ENCODE measurements around the gene HECTD3.
A peak's percentile ranks its signal among the peaks of the same experiment; 100 is the strongest.
"Not testable (repeated sequence)": the region's sequence is repeated elsewhere in the genome, so short reads cannot be mapped to it uniquely, and the experiment has no call there.

The HECTD3 gene

DNA sequence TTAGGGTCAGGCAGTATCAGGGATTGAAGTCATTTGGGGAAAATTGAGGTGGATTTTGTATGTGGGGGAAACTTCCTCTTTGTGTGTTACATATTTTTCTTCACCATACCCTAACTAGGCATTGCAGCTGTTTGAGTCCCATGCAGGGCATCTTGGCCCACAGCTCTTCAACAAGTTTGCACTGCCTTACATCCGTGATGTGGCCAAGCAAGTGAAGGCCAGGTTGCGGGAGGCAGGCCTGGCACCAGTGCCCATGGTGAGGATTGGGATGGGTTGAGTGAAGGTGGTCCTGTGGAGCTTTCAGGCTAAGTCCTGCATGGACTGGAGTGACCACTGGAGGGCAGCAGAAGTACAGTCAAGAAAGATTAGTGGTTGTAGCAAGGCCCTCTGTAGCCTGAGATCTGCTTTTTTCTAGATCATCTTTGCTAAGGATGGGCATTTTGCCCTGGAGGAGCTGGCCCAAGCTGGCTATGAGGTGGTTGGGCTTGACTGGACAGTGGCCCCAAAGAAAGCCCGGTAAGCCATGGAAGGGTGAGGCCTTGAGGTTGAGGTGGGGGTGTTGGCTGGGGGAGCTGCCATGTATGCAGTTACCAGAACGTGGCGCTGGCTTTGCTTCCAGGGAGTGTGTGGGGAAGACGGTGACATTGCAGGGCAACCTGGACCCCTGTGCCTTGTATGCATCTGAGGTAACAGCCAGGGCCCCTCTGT, 3.4 kb upstream of the HECTD3 start:
- DNase-seq, result peak; percentile 73

DNA sequence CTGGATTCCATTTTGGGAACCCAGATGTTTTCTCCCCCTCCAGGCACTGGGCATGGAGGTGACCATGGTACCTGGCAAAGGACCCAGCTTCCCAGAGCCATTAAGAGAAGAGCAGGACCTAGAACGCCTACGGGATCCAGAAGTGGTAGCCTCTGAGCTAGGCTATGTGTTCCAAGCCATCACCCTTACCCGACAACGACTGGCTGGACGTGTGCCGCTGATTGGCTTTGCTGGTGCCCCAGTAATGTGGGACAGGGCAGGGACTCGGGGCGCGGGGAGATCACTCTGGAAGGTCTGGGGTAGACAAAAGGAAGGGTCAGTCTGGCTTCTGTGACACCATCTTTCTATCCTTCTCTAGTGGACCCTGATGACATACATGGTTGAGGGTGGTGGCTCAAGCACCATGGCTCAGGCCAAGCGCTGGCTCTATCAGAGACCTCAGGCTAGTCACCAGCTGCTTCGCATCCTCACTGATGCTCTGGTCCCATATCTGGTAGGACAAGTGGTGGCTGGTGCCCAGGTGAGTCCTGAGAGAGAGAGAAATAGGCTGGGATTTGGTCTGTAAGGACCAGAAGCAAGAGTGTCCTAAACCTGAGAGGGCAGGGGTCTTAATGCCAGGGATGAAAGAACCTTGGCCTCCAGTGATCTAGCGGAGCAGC, 2.6 kb upstream of the HECTD3 start:
- no peak for DNase-seq

DNA sequence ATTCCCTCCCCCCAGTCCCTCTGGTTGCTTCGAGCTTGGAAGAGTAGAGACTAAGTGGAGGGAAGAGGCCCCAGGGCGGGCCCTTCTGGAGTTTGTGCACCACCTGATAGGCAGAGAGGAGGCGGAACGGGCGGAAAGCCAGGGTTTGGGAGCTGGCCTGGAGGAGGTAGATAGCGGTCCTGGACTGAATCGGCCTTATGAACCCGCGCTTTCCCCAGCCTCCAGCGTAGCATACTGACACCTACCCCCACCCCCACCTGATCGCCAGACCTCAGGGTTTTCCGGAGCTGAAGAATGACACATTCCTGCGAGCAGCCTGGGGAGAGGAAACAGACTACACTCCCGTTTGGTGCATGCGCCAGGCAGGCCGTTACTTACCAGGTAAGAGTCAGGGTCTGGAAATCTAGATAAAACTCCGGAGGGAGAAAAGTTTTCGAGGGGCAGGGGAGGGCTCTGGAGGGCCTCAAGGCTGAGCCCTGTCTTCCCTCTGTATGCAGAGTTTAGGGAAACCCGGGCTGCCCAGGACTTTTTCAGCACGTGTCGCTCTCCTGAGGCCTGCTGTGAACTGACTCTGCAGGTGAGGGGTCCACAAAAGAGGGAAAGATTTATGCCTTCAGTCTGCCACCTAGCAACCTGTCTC, 1.6 kb upstream of the HECTD3 start:
- DNase-seq, result peak; percentile 40

DNA sequence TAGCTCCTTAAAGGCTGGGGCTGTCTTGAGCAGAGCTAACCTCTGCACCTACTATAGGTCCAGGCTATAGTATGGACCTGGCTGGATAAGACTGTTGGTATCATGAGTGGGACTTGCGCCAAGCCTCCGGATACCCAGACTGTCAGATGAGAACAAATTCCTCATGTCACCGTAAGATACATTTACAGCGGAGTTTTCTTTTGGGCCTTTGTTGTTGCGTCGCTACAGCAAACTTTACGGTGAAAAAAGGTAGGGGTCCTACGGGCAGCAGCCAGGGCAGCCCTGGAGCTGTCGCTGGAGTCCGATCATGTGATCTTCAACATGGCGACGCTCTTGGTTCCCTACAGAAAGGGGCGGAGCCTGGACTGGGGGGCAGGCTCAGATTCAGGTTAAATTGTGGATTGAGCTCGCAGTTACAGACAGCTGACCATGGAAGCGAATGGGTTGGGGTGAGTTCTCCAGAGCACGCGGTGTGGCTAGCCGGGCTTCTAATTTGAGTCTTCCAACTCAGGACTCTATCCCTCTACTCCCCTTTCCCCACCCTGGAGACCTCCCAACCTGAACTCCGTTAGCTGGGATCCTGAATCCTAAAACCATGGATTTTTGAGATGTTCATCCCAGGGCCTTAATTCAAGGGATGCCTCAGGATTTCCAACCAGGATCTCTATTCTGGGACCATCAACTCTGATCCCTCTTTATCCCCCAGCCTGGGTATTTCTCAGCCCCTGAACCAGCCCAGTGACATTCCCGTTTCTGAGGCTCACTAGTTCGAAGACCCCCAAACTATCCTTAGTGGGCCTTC, 914 bp upstream of the HECTD3 start, which contains the start of gene UROD:
Gene UROD, plus strand, starts transcription at position 418 of the 802 bp plus-strand sequence. Its CDS starts 12 bp downstream, at position 430.
- DNase-seq, result peak; percentile 96

DNA sequence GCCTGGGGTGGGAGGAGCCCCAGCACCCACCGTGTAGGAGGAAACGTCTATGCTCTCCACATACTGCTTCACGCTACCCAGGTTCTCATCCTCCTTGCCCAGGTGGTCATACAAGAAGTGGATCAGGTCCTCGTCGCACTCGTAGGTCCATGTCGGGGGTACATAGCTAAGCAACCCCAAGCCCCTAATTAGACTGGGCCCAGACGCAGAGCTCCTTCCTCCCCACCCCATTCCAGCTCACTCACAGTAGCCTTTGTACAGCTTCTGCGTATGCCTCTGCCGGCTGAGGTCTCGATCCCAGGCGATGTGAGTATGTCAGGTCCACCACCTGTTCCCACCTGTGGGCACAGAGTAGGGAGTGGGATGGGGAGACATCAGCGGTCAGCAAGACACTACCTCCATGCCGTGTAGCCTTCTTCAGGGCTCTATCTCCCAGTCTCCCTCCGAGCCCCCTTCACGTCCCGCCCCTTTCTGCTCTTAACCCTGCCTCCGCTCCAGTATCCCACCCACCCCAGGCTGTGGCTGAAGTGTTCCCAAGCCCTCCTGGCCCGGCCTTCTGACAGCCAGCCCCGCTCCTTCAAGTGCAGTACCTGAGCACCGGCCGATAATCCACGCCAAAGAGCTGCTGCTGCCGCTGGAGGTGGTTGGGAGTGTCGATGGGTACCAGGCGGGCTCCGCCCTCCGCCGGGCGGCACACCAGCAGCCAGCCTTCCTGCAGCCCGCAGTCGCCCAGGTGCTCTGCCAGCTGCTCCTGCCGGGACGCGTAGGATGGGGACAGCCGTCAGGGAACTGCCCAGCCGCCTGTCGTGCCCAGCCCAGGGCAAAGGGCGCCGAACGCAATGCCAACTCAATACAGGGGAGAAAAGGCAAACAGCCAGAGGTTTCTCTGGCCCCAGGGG, 919 bp downstream of the HECTD3 start:
- no peak for DNase-seq

DNA sequence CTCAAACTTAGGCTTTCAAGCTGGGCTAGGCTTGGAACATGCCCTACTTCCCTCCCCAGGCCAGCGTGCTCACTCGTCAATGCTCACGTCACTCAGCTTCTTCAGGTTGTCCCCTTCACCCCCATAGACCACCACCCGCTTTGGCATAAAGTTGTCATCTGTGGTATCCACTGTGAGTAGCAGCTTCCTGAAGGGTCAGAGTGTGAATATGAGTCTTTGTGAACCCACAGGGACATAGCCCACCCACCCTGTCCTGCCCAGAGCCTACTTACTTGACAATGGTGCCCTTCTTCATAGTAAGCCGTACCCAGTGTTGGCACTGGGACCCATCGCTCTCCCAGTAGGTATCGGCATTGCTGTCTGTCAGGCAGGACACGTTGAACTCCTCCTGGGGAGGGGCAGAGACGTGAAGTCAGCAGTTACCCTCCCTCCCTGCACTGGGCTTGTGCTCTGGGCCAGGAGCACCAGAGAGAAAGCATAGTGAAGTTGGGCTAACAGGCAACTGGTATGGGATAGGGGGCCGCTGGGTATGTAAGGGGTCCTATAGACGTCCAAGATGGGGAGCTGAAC, 1.7 kb downstream of the HECTD3 start:
- no peak for DNase-seq

DNA sequence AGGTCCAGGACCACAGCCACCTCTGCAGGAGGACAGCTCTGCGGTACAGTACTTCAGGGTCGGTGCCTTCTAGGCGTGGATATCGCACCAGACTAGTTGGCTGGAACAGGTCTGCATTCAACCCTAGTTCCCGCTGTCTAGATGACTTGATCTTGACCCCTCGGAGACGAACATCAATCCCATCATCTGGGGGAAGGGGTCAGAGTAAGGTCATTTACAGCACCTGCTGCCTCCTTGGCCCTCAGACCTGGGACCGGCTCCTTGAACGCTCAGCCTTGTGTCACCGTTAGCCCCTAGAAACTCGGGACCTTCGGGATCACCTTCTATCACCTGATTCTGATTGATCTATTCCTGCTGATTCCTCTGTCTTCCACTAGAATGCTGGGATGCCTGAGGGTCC, 2.6 kb downstream of the HECTD3 start:
- DNase-seq, result no peak

DNA sequence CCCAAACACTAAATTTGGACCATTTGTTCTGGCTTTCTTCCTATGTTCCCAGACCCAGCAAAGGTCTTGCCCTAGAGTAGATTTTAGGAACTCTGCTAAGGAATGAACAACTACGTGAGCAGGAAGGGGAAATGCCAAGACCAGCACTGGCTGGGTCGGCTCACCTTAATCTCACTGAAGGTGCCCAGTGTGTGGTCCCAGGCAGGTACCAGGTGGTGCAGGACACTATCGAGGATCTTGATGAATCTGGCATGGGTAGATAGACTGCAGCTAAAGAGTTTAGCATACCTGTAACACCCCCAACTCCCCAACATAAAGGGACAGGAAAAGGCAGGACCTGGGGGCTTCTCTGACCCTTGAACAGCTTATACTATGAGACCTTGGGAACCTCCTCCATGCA, 3.0 kb downstream of the HECTD3 start:
- no peak for DNase-seq

DNA sequence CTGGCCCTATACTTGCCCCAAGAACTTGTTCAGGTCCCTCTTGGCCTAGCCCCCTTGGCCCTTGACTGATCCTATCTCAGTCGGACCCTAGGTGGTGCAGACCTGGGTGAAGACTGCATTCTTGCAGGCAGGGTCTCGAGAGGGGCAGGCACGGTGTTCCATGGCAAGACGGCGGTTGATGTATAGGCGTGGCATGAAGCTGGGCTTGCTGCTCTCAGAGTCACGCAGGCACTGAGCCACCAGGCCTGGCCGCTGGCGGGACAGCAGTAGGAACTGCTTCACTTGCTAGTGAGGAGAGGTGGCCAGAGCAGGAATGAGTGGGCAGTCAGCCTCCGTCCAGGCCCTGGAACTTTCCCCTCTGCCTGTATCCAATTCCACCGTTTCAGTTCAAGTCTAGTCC, 3.8 kb downstream of the HECTD3 start:
- DNase-seq, result no peak

DNA sequence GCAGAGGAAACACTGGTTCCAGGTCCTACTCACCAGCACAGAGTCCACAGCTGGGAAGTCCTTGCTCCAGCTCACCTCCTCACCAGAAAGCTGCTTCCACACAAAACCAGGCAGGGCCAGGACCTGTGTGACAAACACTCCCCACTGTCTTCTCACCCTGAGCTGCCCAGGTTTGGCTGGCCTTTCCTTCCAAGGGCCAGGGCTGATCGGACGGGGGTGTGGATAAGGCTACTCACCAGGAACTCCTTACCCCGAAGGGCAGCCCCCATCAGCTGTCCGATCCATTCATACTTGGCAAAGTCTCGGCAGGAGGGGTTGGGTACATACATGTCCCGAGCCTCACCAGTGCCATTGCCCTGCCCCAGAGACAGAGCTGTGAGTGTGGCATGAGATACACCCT, 5.4 kb downstream of the HECTD3 start:
- DNase-seq, result no peak

DNA sequence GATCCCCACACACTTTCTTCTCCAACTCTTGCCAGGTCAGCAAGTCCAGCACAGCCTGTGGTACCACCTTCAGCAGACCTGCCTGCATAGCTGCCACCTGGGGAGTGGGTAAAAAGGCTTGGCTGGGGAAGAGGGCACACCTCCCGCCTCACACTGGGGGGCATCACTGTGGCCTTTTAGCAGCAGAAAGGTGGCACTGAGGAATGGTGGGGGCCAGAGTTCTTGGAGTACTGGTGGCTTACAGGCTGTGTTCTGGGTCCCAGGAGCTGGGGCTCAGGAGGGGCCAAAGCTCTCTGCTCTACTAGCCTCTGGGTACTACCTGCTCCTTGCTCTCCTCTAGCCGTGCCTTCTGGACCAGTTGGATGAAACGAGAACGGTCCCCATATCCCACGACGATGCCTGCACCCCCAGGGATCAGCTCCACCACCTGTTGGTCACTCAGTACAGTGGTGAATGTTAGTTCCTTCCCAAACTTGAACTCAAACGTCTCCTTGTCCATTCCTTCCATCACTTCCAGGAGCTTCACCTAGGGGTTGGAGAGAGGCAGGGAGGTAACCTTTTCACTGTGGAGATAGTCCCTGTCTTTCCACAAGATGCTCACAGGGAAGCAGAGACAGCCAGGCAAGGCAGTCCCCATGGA, 6.7 kb downstream of the HECTD3 start:
- DNase-seq, result no peak

DNA sequence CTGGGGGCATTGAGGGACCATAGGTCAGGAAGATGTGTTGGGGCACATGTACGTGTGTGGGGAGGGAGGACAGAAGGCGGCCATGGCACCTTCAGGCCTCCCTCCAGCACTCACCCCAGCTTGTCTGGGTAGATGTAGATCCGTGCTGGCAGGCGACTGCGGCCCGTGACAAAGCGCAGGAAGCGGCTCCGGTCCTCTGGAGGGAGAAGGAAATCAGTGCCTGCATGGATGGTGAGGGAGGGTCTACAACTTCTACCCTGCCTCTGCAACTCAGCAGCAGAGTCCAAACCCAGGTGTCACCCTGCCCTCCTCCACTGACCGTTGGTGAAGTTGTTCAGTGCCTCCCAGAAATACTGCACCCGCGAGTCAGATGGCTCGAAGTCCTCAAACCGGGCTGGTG, 7.4 kb downstream of the HECTD3 start:
- no peak for DNase-seq

DNA sequence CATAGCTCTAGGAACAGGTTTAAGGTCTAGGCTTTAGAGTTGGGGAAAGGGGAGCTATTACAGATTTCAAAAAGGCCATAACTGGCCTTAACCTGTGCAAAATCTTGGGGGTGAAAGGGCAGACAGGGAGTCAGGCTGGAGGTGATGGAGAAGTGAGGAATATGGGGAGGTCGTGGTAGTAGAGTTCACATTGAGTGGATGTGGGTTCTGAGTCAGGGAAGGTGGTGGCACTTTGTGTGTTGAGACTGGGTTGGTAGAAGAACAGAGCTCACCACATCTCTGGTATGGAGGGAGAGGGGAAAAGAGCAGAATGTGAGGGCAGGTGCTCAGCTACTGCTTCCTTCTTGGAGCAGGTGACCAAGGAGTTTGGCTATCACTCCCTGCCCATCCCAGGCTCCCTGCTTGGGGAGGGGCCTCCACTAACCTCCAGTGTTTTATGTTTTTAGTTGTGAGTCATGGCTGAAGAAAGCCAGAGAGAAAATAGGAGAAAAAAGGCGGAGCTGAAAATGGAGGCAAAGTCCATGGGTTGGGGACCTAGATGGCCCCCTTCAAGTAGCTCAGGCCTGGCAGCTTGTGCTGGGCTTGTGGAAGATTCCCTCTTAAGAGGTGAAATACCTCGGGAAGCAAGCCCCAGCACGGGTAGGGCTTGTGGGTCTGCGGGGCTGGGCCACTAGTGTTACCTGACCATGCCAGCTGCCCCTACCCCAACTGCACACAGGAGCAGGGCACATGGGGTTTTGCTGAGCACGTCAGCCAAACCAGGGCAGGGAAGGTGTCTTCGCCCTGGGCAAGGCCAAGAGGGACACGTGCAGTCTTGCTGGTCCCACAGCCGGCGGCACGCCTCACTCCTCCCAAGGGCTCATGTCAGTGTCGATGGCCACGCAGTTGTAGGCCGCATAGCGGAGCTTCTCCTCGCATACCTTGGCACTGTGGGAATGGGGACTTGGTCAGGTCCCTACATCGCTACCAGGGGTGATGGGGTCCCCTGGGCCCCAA, 8.2 kb downstream of the HECTD3 start:
- no peak for DNase-seq

DNA sequence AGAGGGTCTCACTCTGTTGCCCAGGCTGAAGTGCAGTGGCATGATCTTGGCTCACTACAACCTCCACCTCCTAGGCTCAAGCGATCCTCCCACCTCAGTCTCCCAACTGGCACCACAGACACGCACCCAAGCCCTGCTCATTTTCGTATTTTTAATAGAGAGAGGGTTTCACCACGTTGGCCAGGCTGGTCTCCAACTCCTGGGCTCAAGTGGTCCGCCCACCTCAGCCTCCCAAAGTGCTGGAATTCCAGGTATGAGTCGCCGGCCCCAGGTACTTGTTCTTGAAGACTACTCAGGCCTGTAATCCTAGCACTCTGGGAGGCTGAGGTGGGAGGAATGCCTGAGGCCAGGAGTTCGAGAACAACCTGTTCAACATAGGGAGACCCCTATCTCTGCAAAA, 9.5 kb downstream of the HECTD3 start:
- not testable (repeated sequence) for DNase-seq

DNA sequence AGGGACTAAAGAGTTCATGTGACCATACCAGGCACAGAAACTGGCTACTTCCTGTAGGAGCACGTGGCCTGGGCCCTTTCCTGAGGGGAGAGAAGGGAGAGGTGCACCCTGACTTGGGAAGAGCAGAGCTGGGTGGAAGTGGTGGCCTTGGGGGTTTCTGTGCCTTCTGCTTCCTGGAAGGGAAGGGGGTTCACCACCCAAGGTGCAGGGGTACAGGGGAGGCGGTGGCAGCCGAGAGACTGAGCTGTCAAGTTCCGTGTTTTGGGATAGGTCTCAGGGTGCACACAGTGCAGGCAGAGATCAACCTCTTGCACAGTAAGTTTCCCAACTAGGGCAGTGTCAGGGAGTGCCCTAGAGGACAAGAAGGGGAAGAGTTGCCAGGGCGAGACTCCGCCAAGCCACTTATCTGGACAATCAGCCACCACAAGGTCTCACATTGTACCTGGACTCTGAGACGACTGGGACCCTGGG, 10.1 kb downstream of the HECTD3 start:
- no peak for DNase-seq

DNA sequence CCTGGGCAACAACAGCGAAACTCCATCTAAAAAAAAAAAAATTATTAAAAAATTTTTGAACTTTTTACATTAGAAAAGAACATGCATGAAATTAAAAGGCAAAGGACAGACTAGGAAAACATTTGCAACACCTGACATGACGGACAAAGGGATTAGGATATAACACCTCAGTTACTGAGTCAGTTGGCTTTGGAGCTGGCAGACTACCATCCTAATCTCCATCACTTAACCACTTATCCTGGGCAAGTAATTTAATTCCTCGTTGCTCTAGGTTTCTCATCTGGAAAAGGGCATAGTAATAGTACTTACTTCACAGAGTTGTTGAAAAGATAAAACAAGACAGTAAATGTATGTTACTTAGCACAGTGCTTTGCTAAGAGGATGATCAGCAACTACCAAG, 11.9 kb downstream of the HECTD3 start:
- no peak for DNase-seq

DNA sequence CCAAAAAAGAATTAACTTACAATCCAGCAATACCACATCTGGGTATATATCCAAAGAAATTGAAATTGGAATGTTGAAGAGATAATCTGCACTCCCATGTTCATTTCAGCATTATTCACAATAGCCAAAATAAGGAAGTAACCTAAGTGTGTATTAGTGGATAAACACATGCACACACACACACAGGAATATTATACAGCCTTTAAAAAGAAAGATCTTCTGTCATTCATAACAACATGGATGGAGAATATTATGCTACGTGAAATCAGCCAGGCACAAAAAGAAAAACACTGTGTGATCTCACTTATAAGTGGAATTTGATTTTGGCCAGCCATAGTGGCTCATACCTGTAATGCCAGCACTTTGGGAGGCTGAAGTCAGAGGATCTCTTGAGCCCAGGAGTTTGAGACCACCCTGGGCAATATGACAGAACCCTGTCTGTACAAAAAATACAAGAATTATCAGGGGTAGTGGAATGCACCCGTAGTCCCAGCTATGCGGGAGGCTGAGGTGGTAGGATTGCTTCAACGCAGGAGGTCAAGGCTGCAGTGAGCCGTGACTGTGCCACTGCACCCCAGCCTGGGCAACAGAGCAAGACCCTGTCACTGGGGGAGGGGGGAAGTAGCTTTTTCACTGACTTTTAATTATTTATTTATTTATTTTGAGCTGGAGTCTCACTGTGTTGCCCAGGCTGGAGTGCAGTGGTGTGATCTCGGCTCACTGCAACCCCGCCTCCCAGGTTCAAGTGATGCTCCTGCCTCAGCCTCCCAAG, 15.5 kb downstream of the HECTD3 start:
- no peak for DNase-seq

DNA sequence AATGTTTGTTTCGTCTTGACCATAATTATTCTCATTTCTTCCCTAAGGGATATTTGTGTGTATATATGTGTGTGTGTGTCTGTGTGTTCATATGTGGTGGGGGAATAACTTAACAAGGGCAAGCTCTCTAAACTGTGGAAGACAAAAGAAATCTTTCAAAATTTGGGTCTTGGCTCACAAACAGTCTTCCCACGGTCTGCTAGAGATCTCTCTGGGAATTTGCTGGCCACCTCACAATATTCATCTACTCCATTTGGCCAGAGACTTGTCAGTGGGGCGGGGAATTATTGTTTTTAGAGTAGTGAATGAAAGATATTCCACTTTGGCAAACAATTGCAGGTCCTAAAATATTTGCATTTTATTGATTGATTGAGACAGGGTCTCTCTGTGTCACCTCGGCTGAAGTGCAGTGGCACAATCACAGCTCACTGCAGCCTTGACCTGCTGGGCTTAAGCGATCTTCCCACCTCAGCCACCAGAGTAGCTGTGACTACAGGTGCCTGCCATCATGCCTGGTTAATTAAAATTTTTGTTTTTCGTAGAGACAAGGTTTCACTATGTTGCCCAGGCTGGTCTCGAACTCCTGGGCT, 16.7 kb downstream of the HECTD3 start:
- DNase-seq, result no peak

Data from fibroblast of skin of abdomen (primary cell).